ENCODE data around the gene GALNTL6. TPM values are rescaled to one million over a fixed set of nuclear protein-coding genes. Genes with fewer than 3 reads are reported as not detected.

Gene GALNTL6
- total RNA-seq, 1 experiment from 2014 or later = not detected

DNA sequence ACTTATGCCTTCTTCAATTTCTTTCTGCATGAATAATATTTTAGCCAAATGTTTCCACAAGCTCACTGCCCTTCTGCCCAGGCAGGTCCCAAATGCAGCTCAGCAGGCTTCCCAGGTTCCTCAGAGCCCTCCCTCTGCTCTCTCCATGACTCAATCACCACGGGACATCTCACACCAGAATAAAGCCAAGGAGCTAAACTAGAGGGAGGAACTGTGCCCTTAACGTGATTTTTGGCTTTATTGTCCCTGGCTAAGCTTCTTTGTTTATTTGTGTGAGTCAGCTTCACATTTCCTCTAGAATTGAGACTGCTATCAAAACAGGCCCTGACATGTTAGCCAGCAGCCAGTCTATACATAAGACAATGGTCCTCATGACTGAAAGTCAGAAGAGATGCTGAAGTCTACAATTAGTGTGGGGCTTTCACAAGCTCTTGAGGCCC is 1169.0 kb downstream of the GALNTL6 start:
- in situ Hi-C loops (cut with HindIII; ENCODE audit: low pct_unique_long_range_greater_than_20kb, low sequenced_read_pairs) = no loop called here
- DNase-seq (ENCODE audit: low read depth) = peak; percentile 92

- in situ Hi-C loops (cut with HindIII; ENCODE audit: low pct_unique_long_range_greater_than_20kb, low sequenced_read_pairs) = no loop called here
These were observed 1169.8 kb downstream of the GALNTL6 start for GRCh38 chr4:172983014-172983413.

DNA sequence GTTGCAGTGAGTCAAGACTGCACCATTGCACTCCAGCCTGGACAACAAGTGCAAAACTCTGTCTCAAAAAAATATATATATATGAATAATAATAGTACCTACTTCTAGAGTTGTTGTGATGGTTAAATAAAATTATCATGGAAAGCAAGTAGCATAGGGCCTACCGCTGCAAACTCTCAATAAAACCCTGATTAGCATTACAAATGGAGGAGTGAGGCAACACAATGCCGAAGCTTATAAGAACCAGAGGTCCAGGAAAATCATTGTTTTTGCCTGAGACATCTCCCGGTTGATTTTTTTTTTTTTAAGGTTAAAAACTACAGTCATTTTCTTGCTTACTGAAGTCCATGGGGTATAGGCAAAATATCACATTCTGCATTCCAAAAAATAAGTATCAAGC is 1170.4 kb downstream of the GALNTL6 start:
- no peak for DNase-seq (ENCODE audit: low read depth)
- in situ Hi-C loops (cut with HindIII; ENCODE audit: low pct_unique_long_range_greater_than_20kb, low sequenced_read_pairs) = no loop called here

More at GRCh38 chr4:172983014-172983413, 1169.8 kb downstream of the GALNTL6 start:
- no peak for DNase-seq (ENCODE audit: low read depth)

DNA sequence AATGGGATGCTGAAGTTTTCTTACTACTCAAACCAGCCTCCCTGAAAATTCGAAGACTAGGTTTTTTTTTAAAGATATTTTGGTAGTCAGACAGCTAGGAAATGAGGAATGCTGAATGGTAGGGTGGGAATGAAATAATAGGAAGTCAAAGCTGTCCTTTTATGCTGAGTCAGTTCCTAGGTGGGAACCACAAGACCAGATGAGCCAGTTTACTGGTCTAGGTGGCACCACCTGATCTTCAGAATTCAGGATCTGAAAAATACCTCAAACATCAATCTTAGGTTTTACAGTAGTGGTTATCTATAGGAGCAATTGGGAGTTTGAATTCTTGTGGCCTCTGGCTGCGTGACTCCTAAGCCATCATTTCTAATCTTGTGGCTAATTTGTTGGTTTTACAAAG is 1172.3 kb downstream of the GALNTL6 start:
- in situ Hi-C loops (cut with HindIII; ENCODE audit: low pct_unique_long_range_greater_than_20kb, low sequenced_read_pairs) = no loop called here
- no peak for DNase-seq (ENCODE audit: low read depth)

GRCh38 chr4:172986114-172986513 is 1172.9 kb downstream of the GALNTL6 start:
- no peak for DNase-seq (ENCODE audit: low read depth)
- in situ Hi-C loops (cut with HindIII; ENCODE audit: low pct_unique_long_range_greater_than_20kb, low sequenced_read_pairs) = no loop called here

GRCh38 chr4:172989984-172990820 is 1177.0 kb downstream of the GALNTL6 start:
- no peak for DNase-seq (ENCODE audit: low read depth)
- in situ Hi-C loops (cut with HindIII; ENCODE audit: low pct_unique_long_range_greater_than_20kb, low sequenced_read_pairs) = no loop called here

GRCh38 chr4:172992648-172993378 is 1179.6 kb downstream of the GALNTL6 start:
- in situ Hi-C loops (cut with HindIII; ENCODE audit: low pct_unique_long_range_greater_than_20kb, low sequenced_read_pairs) = no loop called here
- DNase-seq (ENCODE audit: low read depth) = no peak

- in situ Hi-C loops (cut with HindIII; ENCODE audit: low pct_unique_long_range_greater_than_20kb, low sequenced_read_pairs) = no loop called here
- DNase-seq (ENCODE audit: low read depth) = no peak
These were observed 1182.0 kb downstream of the GALNTL6 start for GRCh38 chr4:172995161-172995560.

- DNase-seq (ENCODE audit: low read depth) = no peak
- in situ Hi-C loops (cut with HindIII; ENCODE audit: low pct_unique_long_range_greater_than_20kb, low sequenced_read_pairs) = no loop called here
These were observed 1182.5 kb downstream of the GALNTL6 start for GRCh38 chr4:172995704-172996103.

DNA sequence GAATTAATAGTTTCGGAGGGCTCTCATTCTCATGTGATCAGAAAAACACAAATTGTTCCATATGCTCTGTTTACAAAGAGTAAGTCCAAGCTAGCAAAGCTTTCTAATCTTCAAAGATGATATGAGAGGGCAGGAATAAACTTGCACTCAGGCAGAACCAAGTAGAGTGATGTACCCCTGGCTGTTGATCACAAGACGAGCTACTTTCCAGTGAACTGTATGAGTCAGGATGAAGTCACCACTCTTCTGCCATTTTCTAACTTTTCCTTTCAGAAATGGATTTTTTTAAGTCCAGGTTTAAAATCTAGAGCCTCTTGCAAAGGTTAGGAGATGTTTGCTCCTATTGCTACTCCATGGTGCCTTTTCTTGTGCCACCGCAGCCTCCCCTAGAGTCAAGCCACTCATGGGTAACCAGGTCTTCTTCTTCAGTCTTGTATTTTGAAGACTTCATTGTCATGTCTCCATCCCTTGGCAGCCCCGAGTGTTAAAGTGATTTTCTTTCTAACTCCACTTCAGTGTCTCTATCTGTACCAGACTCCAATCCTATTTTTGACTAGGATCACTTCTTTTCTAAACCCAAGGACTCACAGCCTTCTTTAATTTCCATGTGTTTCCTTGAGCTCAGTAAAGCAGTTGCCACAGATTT is 1183.5 kb downstream of the GALNTL6 start:
- peak; percentile 74 for DNase-seq (ENCODE audit: low read depth)
- in situ Hi-C loops (cut with HindIII; ENCODE audit: low pct_unique_long_range_greater_than_20kb, low sequenced_read_pairs) = no loop called here

- in situ Hi-C loops (cut with HindIII; ENCODE audit: low pct_unique_long_range_greater_than_20kb, low sequenced_read_pairs) = no loop called here
- DNase-seq (ENCODE audit: low read depth) = no peak
These were observed 1184.0 kb downstream of the GALNTL6 start for GRCh38 chr4:172997217-172997609.

DNA sequence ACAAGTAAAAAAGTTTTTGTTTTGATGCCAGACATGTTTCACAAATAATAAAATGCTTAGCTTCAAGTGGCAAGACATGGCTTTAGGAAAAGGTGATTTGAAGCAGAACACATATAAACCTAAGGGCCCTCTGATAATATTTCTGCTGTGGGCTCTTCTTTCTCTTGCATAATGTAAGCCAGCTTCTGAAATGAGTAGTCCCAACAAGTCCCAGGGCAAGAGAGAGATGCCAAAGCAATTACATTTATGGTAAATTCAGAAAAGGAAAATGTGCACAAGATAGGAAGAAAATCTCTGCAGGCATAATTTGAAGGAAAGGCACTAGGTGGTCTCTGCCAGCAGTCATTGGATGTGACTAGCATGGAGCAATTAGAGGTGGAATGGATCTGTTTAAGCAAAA is 1184.7 kb downstream of the GALNTL6 start:
- no peak for DNase-seq (ENCODE audit: low read depth)
- in situ Hi-C loops (cut with HindIII; ENCODE audit: low pct_unique_long_range_greater_than_20kb, low sequenced_read_pairs) = no loop called here

DNA sequence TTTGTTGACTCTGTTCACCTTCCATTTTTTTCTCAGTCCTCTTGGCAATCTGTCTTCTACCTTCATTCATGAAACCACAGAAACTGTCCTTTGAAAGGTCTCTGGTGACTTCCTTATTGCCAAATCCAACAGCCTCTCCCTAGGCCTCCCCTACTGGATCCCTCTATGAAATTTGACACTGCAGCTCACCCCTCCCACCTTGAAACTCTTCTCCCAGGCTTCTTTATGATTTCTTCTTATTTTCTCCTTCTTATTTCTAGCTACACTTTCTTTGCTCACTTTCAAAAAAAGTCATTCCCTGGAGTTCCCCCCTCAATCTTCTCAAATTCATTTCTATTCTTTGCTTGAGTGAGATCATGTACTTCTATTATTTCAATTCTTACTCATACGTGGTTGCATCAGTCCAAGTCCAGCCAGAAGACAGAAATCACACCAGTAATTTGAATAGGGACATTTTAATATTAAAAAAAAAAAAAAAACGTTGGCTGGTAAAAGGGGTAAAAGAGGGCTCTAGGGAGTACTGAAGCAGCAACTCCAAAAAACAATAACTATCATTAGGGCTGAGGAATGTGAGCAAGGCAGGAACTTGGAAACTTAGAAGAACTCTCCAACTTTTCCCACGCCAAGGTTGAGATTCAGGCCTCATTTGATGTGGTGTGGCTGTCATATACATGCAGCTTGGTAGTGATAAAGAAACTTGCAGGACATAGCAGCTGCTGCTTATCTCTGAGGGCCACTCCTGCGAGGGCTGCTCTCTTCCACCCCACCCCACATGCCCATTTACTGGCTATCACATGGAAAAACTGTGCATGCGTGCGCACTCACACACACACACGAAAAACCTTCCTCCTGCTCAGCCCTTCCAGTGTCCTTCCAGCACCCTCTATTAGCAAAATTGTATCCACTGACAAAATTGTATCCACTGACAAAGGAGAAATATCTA is 1185.6 kb downstream of the GALNTL6 start:
- peak; percentile 85 for DNase-seq (ENCODE audit: low read depth)
- in situ Hi-C loops (cut with HindIII; ENCODE audit: low pct_unique_long_range_greater_than_20kb, low sequenced_read_pairs) = no loop called here

- in situ Hi-C loops (cut with HindIII; ENCODE audit: low pct_unique_long_range_greater_than_20kb, low sequenced_read_pairs) = no loop called here
- no peak for DNase-seq (ENCODE audit: low read depth)
These were observed 1188.4 kb downstream of the GALNTL6 start for GRCh38 chr4:173001571-173001970.

DNA sequence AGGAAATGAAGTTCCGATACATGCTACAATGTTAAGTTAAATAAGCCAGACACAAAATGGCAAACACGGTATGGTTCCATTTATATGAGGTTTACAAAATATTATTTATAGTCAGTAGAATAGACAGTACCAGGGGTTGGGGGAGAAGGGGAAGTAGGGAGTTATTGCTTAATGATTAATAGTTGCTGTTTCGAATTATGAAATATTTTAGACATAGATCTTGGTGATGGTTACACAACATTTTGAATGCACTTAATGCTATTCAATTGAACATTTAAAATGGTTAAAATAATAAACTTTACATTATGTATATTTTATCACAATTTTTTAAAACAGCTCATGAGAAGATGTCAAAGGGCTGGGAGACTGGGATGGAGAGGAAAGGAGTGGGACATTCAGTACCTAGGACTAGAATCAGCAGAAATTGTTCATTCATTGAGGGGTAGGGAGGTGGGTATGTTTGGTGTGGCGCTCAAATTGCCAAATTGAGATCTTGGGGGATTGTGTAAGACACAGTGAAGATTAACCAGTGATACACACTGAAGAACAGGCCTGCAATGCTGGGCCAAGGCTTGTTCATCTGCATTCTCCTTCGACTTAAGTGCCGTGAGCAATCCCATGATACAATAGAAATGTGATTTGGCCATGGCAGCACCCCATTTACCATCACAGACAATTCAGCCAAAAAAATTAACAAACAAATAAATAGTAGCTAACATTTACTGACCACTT is 1189.8 kb downstream of the GALNTL6 start:
- in situ Hi-C loops (cut with HindIII; ENCODE audit: low pct_unique_long_range_greater_than_20kb, low sequenced_read_pairs) = no loop called here
- DNase-seq (ENCODE audit: low read depth) = no peak

DNA sequence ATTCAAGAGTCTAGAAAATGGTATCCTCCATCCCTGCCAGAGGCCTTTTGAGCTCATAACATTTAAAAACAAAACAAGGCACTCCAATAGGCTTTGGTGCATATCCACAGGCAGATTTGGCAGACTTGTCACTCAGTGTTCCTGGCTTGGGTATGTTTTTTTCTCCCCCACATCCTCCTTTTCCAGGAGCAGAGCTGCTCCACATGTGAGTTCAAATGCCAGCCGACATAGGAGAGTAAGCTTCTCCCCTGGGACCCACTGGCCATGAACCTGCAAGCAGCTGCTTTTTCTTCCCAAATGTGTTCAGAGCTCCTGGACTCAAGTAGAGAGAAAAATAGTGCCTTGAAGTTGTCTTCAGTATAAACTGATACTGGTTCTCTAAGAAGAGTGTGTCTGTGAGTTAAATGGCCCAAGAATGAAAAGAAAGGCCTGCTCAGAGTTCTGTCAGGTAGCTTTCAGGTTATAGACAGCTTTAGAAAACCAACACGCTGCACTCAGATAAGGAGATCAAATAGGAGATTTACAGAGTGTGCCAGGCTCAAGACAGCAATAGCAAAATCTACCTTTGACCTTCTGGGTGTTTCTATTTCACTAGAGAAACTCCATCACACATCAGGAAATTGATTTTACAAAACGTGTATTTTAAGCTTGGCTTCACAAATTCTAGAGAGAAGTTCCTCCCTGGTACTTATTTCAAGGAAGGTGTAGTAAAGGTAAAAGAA is 1192.9 kb downstream of the GALNTL6 start:
- no peak for DNase-seq (ENCODE audit: low read depth)
- in situ Hi-C loops (cut with HindIII; ENCODE audit: low pct_unique_long_range_greater_than_20kb, low sequenced_read_pairs) = no loop called here

- in situ Hi-C loops (cut with HindIII; ENCODE audit: low pct_unique_long_range_greater_than_20kb, low sequenced_read_pairs) = no loop called here
- DNase-seq (ENCODE audit: low read depth) = no peak
These were observed 1195.2 kb downstream of the GALNTL6 start for GRCh38 chr4:173008436-173008835.

Measured in Caki2 (cell line).